Cerebellar cortex (tissue), 1 donor: Measurements from ENCODE around the gene RCOR2.
"Not testable (repeated sequence)": the region's sequence is repeated elsewhere in the genome, so short reads cannot be mapped to it uniquely, and the experiment has no call there.

Experiments used
- DNase-seq: peaks from one replicate; pipeline ENCODE4 v3.0.0-alpha.2; 2015; ENCODE audit warnings: low spot score

The RCOR2 gene

DNA sequence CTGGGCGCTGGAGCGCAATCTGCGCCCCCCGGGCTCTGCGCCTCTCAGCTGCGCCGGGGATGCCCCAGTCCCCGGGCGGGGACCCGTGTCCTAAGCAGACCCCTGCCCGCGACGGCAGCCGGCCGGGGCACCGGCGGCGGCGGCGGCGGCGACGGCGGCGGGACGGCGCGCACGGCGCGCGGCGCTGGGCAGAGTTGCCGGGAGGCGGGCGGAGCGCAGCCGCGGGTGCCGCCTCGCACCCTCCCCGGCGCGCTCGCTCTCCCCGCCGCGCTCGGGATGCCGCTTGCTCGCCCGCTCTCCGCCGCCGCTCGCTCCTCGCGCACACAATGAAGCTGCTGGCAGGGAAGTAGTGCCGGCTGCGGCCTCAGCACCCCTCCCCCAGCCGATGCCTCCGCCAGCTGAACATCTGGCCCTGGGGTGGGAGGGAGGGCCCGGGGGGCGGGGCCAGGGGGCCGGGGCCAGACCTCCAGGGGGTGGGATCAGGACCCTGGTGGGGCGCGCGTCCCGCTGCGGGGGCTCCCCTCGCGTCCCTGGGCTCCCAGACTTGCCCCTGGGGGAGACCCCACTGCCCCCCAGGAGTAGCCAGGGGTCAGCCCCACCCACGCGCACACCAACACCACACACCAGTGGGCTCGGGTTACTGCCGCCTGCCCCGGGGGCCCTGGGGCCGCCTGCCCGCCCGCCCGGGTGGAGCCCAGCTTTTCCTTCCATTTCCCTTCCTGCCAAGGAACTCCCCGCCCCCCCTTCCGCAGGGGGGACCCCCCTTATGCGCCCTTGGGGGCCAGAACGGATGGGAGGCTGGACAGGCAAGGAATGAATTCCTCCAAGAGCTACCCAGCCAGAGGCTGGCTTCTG, at the start of gene RCOR2:
Gene RCOR2 (minus strand): TSS at position 328 of the 855 bp plus-strand sequence. CDS start 708 bp downstream, outside the sequence.
- peak; percentile 72 for DNase-seq

GRCh38 chr11:63966444-63966843, 49.5 kb upstream of the RCOR2 start:
- DNase-seq: no peak

DNA sequence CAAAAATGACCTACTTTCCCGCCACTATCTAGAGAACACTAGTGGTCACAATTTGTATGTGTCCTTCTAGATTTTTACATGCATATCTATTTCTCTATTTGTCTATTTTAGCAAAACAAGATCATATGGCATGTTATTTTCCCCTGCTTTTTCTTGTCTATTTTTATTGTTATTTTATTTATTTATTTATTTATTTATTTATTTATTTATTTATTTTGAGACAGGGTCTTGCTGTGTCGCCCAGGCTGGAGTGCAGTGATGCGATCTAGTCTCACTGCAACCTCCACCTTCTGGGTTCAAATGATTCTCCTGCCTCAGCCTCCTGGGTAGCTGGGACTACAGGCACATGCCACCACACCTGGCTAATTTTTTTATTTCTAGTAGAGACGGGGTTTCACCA, 46.9 kb upstream of the RCOR2 start:
- not testable (repeated sequence) for DNase-seq

DNA sequence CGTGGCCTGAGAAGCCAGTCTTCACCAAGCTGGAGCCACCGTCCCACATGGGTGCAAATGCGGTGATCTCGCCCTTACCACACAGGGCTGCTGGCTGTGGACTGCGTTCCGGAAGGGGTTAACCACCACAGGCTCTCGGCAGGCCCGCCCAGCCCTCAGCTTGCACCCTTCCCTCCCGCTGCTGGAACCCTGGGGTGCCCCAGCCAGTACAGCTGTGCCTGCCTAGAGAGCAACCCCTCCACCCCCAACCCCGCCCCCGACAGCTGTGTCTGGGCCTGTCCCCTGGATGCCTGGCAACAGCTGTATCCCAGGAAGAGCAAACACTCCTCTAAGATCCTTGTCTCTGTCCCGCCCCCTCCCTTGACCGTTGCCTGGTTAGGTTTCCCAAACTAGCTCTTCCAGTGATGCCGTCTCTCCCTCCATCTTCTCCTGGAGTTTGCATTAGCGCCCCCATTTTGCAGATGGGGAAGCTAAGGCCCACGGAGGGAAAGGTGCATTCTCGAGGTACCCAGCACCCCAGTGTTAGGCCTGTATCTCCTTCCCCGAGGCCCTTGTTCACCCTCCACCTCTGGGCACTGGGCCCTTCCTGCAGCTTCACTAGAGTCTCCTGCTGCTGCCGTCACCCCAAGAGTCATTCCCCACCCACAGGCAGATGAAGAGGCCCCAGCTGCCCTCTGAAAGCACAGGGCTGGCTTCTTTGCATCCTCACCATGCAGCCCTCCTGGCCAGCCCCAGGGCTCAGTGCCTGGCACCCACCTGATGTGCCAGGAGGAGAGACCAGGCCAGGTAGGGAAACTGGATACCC, 44.8 kb upstream of the RCOR2 start:
- DNase-seq: no peak

GRCh38 chr11:63958008-63958407, 41.0 kb upstream of the RCOR2 start:
- no peak for DNase-seq

DNA sequence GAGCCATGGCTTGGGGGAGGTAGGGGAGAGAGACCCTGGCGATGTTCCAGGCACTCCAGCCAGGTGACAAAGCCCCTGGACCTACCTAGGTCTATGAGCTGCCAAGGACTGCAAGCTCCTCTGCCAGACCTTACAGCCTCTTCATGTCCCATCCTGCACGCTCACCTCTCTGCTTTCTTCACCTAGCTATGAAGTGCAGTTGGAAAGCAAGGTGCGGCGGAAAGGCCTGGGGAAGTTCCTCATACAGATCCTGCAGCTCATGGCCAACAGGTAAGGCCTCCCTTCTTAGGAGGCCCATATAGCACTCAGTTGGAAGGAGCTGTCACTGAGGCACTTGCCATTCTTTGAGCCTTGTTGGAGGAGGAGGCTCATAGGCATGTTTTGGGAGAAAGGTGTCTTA, 35.6 kb upstream of the RCOR2 start:
- no peak for DNase-seq

DNA sequence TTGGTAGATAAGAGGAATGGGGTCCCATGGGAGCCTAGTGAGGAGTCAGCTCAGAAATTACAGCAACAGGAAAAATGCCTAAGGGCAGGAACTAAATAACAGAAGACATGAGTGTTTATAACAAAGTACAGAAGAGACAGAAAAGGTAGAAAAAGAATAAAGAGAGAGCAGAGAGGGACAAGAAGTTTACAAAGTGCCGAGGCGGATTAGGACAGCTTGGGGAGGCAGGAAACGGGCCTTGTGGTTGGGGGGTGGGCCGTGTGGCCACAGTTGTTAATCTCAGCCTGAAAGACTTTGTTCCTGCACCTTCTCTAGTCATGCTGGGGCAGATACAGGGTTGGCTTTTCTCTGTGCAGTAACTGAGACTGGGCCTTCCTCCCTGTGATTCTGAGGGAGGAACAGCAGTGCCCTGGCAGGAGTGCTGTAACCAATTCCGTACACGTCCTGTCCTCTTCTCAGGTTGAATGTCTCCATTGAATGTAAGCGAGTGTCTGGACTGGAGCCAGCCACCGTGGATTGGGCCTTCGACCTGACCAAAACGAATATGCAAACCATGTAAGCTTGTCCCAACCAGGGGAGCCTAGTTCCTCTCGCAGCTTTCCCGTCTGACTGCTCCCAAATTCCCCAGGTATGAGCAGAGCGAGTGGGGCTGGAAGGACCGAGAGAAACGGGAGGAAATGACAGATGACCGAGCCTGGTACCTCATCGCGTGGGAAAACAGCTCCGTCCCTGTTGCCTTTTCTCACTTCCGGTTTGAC, 35.0 kb upstream of the RCOR2 start:
- DNase-seq: no peak

DNA sequence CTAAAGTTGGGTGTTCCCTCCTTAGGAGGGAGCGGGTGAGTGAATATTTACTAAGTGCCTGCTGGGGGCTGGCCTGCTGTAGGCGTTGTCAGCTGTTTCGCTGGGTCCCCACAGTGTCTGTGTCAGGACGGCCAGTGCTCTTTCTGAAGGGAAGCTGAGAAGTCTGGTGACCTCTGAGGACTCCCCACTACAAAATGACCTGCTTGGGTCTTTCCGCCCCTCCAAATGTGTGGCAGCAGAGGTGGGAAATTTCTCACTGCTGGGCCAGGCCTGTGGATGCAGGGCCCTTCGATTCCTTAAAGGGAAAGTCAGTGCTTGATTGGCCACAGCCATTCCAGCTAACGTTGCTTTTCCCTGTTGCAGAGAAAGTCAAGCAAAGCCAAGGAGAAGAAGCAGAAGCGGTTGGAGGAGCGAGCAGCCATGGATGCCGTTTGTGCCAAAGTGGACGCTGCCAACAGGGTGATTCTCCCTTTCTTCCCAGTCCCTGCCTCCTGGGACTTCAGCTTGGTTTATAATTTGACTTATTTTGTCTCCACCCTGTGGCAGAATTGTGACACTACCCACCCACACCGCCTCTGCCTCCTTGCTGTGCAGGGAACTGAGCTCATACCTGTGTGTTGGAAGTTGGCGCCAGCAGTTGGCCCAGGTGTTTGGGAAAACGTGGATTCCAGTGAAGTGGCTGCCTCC, 28.7 kb upstream of the RCOR2 start:
- DNase-seq: peak; percentile 86

DNA sequence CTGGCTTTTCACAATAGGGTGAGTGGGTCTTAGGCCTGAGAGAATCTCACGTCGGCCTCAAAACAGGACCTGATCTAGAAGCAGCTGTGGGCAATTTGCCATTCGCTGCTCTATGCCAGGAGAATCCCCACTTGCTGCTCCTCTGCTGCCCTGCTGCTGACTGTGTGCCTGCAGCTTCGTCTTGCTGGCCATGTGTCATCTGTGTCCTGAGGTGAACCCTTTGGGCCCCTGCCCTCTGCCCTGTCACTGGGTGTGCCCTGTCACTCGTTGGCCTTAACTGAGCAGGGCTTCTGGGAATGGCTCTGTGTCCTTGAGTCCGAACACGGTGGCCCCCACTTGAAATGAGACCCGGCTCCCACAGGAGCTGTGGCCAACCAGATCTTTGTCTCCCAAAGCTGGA, 28.0 kb upstream of the RCOR2 start:
- peak; percentile 61 for DNase-seq

DNA sequence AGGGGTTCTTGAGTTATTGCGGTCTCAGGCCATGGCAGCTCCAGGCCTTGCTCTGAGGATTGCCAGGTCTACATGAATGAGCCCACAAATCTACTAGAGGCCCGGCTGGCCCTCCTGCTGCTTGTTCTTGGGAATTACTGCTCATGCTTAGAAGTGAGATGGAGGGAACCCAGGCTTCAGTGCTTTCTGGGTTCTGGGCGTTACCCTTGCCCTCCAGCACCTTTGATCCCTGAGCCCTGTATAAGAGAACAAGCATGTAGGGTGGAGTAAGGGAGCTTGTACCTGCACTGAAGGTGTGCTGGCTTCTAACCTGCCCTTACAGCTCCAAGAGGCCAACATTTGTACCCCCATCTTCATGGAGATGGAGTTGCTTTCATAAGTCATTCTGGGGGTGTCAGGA, 25.8 kb upstream of the RCOR2 start:
- no peak for DNase-seq

GRCh38 chr11:63941901-63942300, 24.9 kb upstream of the RCOR2 start:
- DNase-seq: no peak

DNA sequence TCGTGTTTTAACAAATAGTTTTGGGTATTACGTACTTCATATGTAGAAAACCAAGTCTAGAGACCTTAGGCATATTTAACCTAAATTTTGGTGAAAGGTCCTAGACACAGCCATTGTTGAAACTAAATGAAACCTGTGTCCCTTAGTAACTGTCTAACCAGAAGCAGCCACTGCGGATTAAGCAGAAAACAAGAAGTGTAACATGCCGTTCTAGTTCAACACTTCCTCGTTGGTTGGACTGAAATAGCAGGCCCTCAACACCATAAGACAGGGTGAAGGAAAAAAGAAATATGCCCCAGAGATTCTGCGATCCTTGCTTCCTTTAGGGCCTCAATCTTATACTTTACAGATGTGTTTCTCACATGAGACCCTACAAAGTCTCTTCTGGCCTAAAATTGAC, 23.8 kb upstream of the RCOR2 start:
- no peak for DNase-seq

GRCh38 chr11:63939397-63939891, 22.5 kb upstream of the RCOR2 start:
- peak; percentile 29 for DNase-seq

GRCh38 chr11:63938479-63939396, 21.8 kb upstream of the RCOR2 start, which contains the start of gene NAA40:
NAA40 (plus strand) TSS chr11:63939002; CDS start chr11:63939097, 95 bp downstream.
- DNase-seq: peak; percentile 95

GRCh38 chr11:63937713-63938478, 20.9 kb upstream of the RCOR2 start:
- no peak for DNase-seq

GRCh38 chr11:63933459-63933858, 16.5 kb upstream of the RCOR2 start:
- no peak for DNase-seq

DNA sequence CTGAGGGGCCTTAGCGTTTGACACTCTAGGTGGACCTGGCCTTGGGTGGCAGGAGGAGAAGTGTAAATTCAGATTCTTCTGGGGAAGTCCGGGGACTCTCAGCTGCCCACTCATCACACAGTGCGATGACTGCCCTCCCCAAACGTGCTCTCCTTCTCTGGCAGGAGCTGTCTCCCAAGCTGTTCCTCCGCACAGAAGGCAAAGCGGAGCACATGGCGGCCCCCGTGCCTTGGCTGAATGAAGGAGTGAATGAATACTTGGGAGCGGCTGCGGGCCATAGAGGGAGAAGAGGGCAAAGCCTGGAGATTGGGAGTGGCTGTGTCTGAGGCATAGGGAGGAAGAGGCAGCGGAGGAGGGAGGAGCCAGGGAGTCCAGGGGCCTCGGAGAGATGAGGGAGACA, 14.9 kb upstream of the RCOR2 start:
- DNase-seq: peak; percentile 55

GRCh38 chr11:63931045-63931444, 14.1 kb upstream of the RCOR2 start:
- no peak for DNase-seq

DNA sequence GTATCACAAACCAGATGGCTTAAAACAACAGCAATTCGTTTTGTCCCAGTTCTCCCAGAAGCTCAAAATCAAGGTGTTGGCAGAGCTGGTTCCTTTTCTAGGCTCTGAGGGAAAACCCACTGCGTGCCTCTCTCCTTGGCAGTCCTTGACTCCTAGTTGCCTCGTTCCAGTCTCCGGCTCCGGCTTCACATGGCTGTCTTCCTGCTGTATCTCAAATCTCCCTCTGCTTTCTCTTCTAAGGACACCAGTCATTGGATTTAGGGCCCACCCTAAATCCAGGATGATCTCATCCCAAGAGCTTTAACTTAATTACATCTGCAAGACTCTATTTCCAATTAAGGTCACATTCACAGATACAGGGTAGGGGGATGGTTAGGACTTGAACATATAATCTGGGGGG, 12.7 kb upstream of the RCOR2 start:
- DNase-seq: no peak

- DNase-seq: no peak
Observed at GRCh38 chr11:63923319-63923718, 6.4 kb upstream of the RCOR2 start.
